ENCODE results near the gene SIDT2.

Gene SIDT2

DNA sequence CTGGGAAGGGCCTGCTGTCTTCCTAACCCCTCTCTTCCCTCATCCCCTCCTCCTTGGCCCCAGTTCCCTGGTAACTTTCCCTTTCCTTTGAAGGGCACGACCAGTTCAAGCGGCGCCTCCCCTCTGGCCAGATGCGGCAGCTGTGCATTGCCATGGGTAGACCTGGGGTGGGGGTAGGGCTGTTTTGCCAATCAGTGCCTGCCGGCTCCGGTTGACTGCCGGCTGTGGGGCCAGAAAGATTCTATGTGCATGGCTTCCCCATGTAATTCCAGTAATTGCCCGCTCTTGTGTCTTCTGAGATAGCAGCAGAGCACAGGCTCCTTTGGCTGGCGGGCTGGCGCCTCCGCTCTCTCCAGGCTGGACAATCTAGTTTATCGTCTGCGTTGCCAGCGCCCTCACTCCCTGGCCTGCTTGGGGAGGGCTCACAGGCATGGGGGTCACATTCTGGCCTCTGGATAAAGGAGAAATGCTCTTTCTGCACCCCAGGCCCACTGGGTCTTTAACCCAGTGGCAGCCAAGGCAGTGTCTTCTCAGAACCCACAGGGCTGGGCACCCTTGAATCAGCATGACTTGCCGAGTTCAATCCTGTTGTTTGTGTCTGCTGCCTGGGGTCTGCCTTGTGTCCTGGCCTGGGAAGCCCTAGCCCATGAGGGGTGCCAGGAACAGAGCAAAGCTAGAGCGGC is 9.4 kb downstream of the SIDT2 start:
- in situ Hi-C loops (cut with MboI; ENCODE audit: low sequenced_read_pairs): no loop called here

DNA sequence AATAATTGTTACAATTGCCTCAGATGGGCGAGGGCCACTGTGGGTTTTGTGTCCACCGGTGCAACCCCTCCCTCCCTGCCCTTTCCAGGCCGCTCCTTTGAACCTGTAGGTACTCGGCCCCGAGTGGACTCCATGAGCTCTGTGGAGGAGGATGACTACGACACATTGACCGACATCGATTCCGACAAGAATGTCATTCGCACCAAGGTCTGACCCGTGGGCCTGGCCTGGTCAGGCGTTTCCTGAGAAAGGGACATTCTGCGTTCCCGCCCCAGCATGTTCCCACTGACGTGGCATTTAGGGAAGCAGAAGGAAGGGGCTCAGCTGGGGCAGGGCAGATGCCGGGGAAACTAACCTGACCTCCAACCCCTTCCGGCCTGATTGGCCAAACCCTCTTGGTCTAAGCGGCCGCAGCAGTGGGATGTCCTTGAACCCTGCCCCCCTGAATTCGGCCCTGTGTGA is 10.1 kb downstream of the SIDT2 start:
- in situ Hi-C loops (cut with MboI; ENCODE audit: low sequenced_read_pairs): no loop called here

DNA sequence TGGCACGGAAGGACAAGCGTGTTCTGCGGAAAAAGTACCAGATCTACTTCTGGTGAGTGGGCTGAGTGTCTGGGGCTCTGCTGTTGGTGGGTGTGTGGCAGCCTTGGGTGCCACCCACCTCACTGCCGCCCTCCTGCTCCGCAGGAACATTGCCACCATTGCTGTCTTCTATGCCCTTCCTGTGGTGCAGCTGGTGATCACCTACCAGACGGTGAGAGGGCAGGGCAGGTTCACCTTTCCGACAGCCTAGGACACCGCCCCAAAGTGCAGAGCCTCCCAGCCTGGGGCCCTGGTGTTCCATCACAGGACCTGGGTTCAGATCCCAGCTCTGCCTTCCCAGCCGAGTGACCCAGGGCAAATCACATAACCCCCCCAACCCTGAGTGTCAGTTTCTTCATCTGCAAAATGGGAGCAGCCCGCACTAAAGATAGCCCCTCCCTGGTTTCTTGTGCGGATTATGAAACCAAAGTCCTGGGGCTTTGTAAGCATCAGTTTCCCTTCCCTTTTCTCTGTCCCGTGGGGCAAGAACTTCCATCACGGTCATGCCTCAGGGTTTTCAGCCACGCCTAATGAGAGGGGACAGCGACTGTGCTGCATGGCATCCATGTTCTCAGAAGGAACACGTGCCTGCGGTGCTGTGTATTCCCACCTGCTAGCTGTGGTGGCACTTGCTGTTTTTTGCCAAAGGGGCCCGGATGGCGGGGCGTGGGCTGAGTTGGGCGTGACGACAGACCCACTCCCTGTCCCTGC is 10.8 kb downstream of the SIDT2 start:
- in situ Hi-C loops (cut with MboI; ENCODE audit: low sequenced_read_pairs): no loop called here

DNA sequence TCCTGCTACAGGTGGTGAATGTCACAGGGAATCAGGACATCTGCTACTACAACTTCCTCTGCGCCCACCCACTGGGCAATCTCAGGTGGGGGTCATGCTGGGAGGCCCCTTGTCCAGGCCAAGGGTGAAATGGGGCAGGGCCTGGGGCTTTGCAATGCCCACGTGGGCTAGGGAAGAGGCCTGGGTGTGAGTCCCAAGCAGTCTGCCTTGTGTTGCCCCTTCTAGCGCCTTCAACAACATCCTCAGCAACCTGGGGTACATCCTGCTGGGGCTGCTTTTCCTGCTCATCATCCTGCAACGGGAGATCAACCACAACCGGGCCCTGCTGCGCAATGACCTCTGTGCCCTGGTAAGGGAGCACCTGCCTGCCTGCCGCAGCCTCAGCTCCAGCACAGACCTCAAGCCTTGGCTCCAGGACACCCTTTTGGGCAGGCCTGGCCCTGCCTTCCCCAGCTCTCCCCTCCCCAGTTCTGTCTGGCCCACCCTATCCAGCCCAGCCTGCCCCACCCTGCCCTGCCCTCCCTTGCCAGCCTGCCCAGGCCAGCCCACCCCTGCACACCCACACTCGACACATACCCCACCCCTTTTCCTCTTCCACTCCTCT is 11.5 kb downstream of the SIDT2 start:
- in situ Hi-C loops (cut with MboI; ENCODE audit: low sequenced_read_pairs): no loop called here

DNA sequence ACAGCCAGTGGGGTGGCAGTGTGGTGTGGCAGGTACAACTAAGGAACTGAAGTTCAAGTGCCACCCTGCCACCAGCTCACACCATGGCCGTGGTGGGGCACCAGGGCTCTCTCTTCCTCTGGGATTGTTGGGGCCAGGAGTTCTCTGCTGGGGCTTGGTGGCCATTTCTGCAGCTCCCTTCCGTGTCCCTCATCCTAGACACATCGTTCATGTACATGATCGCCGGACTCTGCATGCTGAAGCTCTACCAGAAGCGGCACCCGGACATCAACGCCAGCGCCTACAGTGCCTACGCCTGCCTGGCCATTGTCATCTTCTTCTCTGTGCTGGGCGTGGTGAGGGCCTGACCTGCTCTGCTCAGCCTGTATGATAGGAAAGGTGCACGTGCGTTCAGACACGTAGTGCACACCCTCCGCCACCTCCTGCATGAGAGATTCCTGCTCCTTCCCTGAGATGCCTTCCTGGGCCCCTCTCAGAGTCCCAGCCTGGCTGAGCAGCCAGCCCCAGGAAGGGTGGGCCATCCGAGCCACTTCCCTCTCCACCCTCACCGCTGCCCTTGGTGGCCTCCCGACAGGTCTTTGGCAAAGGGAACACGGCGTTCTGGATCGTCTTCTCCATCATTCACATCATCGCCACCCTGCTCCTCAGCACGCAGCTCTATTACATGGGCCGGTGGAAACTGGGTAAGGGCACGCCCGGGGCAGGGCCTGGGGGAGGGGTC is 13.3 kb downstream of the SIDT2 start:
- in situ Hi-C loops (cut with MboI; ENCODE audit: low sequenced_read_pairs): no loop called here

DNA sequence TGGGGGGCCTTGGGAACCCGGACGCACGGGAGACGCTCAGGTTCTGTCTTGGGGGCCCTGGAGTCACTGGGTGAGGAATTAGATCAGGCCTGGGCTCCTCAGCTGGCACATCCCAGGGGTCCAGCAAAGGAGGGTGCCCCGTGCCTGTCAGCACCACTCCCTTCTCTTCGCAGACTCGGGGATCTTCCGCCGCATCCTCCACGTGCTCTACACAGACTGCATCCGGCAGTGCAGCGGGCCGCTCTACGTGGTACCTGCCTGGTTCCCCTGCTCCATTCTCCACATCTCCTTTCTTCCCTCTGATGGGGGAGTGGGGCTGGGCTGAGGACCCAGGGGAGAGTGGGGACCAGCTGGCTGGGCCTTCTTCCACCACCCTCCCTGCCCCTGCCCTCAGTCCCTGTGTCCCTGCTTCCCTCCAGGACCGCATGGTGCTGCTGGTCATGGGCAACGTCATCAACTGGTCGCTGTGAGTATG is 13.9 kb downstream of the SIDT2 start:
- in situ Hi-C loops (cut with MboI; ENCODE audit: low sequenced_read_pairs): no loop called here

DNA sequence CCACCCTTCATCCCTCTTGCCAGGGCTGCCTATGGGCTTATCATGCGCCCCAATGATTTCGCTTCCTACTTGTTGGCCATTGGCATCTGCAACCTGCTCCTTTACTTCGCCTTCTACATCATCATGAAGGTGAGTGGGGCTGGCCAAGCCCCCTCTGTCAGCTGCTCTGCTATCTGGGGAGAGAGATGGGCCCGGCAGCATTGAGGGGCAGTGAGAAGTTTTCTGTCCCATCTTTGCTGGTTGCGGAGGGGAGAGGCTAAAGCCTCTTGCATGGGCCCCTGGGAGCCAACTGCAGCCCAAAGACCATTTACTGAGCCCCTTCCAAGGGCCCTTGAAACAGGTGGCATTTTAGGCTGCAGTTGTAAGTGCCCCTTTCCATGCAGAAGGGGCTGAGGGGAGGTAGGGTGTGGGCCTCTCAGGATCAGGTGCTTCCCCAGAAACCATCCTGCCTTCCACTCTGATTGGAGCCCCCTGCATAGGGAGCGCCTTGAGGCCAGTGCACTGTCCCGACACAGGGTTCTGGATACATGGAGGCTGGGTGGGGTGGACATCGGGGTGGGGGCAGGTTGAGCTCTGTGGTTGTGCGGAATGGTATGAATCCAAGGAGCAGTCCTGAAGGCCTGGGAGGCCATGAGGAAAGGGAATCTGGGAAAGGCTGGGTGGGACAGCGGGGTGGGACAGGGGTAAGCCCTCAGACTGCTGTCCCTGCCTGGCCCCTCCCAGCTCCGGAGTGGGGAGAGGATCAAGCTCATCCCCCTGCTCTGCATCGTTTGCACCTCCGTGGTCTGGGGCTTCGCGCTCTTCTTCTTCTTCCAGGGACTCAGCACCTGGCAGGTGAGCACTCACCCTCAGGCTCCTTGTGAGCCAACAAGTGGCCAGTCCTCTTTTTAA is 14.8 kb downstream of the SIDT2 start:
- in situ Hi-C loops (cut with MboI; ENCODE audit: low sequenced_read_pairs): no loop called here

DNA sequence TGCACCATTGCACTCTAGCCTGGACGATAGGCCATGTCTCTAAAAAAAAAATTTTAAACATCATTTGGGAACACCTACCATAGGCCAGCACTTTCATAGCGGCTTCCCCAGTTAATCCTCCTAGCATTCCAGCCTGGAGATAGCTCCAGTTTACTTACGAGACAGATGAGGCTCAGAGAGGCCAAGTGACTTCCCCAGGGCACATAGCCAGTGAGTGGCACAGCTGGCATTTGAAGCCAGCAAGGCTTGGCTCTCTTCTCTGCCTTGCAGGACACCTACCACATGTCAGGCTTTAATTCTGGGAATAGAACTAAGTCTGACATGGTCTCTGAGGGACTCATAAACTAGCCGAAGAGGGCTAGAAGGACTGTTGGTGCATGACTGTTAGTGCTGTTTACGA is 15.7 kb downstream of the SIDT2 start:
- in situ Hi-C loops (cut with MboI; ENCODE audit: low sequenced_read_pairs): no loop called here

DNA sequence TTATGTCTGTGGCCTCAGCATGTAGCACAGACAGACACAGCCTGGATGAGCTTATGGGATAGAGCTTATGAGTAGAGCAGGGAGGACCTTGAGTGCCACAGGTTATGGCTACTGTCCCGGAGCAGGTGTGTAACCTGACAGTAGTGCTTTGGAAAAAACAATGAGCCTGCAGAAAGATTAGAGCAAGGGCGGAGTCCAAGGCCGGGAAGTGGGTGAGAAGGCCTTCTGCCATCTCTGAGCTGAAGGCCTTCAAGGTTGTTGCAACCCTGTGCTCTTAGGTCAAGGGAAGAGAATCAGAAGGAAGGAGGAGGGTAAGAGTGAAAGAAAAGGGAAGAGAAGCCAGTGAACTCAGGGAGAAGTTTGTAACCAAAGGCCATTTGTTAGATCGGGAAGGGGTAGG is 16.7 kb downstream of the SIDT2 start:
- in situ Hi-C loops (cut with MboI; ENCODE audit: low sequenced_read_pairs): no loop called here

DNA sequence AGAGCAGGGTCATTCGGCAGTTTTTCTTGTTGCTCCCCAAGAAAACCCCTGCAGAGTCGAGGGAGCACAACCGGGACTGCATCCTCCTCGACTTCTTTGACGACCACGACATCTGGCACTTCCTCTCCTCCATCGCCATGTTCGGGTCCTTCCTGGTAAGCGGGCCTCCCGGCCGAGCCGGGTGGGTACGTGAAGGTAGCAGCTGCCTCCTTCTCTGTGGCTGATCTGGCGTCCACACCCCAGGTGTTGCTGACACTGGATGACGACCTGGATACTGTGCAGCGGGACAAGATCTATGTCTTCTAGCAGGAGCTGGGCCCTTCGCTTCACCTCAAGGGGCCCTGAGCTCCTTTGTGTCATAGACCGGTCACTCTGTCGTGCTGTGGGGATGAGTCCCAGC is 17.2 kb downstream of the SIDT2 start:
- in situ Hi-C loops (cut with MboI; ENCODE audit: low sequenced_read_pairs): no loop called here

DNA sequence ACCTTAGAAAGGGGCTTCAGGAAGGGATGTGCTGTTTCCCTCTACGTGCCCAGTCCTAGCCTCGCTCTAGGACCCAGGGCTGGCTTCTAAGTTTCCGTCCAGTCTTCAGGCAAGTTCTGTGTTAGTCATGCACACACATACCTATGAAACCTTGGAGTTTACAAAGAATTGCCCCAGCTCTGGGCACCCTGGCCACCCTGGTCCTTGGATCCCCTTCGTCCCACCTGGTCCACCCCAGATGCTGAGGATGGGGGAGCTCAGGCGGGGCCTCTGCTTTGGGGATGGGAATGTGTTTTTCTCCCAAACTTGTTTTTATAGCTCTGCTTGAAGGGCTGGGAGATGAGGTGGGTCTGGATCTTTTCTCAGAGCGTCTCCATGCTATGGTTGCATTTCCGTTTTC is 18.5 kb downstream of the SIDT2 start:
- in situ Hi-C loops (cut with MboI; ENCODE audit: low sequenced_read_pairs): no loop called here

DNA sequence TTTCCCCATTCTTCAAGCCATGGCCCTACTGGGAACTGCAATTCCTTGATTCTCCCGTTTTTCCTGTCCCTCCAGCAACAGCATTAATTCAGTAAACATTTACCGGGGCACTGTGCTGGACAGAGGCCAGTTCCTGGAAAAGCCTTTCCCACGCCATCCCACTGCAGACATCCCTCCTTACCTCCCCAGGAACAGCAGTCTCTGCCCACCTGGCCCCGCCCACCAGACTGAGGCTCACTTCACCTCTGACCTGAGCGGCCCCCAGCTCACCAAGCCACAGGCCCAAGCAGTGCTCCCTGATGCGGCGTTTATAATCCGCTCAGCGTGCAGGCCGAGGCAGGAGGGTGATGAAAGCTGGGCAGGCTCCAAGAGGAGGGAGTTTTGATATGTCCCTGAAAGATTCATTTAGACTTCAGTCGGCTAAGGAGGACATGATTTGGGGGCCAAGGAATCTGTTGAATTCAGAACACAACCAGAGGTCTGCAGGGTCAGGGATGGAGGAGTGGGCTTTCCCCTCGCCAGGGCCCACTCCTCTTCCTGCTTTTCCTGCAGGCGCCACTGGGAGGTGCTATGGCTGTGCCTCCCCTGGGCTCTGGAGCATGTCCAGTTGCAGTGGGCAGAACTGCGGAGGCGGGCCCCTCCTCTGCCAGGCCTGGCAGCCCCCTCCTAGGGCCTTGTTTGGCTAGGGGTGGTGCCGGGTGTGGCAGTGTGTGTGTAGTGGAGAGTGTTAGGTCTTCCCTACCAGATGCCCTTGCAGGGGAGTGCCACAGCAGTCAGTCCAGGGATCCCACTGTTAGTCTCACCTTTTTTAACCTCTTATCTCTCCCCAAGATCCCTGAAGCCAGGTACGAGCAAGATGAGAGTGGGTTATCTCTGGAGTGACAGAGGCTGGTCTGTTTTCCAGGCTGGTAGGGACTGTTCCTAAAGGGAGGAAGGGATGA is 19.2 kb downstream of the SIDT2 start:
- in situ Hi-C loops (cut with MboI; ENCODE audit: low sequenced_read_pairs): no loop called here

DNA sequence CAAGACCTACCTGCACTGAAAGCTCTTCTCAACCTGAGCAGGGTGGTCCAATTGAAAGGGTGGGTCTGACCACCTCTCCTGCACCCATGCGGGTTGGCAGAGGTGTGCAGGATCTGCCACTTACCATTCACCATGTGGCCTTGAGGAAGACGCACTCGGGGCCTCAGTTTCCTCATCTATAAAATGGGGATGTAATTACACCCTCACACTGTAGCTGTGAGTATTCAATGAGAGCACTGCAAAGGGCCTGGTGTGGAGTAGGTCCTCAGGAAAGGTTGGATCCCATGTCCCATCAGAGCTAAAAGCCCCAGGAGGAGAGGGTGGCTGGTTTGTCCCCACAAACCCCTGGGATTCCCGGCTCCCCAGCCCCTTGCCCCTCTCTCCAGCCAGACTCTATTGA is 20.1 kb downstream of the SIDT2 start:
- in situ Hi-C loops (cut with MboI; ENCODE audit: low sequenced_read_pairs): no loop called here

DNA sequence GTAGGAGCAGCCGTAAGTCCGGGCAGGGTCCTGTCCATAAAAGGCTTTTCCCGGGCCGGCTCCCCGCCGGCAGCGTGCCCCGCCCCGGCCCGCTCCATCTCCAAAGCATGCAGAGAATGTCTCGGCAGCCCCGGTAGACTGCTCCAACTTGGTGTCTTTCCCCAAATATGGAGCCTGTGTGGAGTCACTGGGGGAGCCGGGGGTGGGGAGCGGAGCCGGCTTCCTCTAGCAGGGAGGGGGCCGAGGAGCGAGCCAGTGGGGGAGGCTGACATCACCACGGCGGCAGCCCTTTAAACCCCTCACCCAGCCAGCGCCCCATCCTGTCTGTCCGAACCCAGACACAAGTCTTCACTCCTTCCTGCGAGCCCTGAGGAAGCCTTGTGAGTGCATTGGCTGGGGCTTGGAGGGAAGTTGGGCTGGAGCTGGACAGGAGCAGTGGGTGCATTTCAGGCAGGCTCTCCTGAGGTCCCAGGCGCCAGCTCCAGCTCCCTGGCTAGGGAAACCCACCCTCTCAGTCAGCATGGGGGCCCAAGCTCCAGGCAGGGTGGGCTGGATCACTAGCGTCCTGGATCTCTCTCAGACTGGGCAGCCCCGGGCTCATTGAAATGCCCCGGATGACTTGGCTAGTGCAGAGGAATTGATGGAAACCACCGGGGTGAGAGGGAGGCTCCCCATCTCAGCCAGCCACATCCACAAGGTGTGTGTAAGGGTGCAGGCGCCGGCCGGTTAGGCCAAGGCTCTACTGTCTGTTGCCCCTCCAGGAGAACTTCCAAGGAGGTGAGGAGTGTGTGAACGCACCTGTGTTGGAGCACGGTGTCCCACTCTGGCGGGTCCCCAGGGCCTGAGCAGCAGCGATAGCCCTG is 20.7 kb downstream of the SIDT2 start, which contains the start of gene TAGLN:
Gene TAGLN, plus strand, starts transcription at position 318 of the 863 bp plus-strand sequence. CDS start 3,644 bp downstream, outside the sequence.
- in situ Hi-C loops (cut with MboI; ENCODE audit: low sequenced_read_pairs): no loop called here

DNA sequence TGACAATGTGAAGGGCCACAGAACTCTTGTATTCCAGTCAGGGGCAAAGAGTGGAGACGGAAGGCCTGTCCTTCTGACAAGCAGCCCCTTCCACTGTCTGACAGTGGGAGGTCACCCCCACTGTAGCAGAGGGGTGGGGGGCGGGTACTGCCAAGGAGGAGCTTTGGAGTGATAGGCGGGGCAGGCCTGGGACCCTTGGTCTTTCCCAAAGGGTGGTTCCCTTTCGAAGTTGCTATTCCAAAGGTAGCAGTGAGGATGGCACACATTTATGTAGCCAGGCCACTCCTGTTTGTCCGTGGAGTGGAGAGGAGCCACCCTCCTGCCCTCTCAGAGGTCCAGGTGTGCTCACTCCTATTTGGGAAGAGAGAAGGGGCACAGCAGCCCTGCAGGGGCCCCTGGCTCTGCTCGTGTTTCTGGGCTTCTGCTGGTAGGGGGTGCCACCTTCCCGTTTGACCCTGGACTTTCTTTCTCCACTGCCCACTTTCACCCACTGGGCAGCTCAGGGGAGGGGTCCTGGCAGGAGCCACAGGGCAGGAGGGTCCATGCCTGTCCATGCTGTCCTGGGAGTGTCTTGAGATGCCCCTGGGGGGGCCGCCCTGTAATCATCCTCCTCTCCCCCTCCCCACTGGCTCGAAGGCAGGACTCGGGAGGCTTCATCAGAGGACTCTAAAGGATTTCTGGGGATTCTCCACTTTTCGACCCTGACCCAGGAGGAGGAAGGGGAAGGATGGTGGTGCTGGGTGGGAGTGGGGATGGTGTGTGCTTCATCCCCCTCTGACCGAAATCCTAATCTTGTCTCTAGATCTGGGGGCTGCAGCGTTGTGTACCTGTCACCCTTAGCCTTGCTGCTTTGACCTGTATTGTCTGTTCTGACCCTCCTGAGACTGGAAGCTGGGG is 21.6 kb downstream of the SIDT2 start:
- in situ Hi-C loops (cut with MboI; ENCODE audit: low sequenced_read_pairs): no loop called here

DNA sequence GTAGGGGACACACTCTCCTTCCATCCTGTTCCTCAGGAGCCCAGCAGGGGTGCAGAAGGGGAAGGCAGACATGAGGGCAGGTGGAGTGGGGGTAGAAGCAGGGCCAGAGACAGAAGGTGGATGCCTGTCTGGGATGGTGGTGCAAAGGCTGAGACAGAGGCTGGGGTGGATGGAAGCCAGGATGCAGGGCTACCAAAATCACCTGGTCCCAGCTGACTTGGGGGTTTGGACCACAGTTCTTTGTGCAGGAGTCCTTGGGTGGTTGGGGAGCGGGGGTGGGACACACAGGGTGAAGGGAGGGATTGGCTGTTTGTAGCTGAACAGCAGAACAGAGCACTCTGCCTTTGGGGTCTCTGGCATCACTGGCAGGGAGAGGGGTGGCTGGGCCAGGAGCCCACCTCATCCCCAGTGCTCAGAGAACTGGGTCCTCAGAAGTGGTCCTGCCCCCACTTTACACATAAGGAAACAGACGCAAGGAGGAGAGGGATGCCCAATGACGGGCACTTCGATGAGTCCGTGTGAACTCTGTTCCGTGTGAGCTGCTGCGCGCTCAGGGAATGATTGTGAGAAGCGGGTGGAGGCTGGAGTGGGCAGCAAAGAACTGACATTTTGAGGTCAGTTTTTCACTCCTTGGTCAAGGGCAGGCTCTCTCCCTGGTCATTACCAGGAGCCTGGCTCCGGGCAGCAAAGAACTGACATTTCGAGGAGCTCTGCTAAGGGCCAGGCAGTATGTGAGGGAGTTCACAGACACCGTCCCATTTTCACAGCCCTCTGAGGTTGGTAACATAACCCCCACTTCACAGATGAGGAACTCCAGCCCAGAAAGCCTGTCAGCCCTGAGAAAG is 22.5 kb downstream of the SIDT2 start:
- in situ Hi-C loops (cut with MboI; ENCODE audit: low sequenced_read_pairs): no loop called here

All from HL-60/S4 (cell line).